T-helper 2 cell treated with Interferon-gamma antibody and Interleukin-4, amounts not matched to agents 5 μg/mL and 100 μg/mL, for 36 hours (primary cell): ENCODE results near the gene ACTL10.
"Not testable (repeated sequence)": the region's sequence is repeated elsewhere in the genome, so short reads cannot be mapped to it uniquely, and the experiment has no call there.

Experiments
- DNase-seq: peaks from one replicate; pipeline ENCODE4 v3.0.0; 2021; ENCODE audit warnings: low spot score
- H3K27ac Mint-ChIP-seq: one replicate; pipeline ENCODE4 v1.8.0; 2021; ENCODE audit warnings: mild to moderate bottlenecking, mixed read lengths
- H3K27me3 Mint-ChIP-seq: one replicate; pipeline ENCODE4 v1.8.0; 2021; ENCODE audit warnings: low read depth, mixed read lengths
- H3K36me3 Mint-ChIP-seq: one replicate; pipeline ENCODE4 v1.8.0; 2021; ENCODE audit warnings: low read depth, mixed read lengths
- H3K4me1 Mint-ChIP-seq: one replicate; pipeline ENCODE4 v1.8.0; 2021; ENCODE audit warnings: low read depth, mixed read lengths
- H3K4me3 Mint-ChIP-seq: one replicate; pipeline ENCODE4 v1.8.0; 2022; ENCODE audit warnings: mild to moderate bottlenecking, moderate library complexity, mixed read lengths
- H3K9me3 Mint-ChIP-seq: one replicate; pipeline ENCODE4 v1.8.0; 2021; ENCODE audit warnings: mixed read lengths

Gene ACTL10

DNA sequence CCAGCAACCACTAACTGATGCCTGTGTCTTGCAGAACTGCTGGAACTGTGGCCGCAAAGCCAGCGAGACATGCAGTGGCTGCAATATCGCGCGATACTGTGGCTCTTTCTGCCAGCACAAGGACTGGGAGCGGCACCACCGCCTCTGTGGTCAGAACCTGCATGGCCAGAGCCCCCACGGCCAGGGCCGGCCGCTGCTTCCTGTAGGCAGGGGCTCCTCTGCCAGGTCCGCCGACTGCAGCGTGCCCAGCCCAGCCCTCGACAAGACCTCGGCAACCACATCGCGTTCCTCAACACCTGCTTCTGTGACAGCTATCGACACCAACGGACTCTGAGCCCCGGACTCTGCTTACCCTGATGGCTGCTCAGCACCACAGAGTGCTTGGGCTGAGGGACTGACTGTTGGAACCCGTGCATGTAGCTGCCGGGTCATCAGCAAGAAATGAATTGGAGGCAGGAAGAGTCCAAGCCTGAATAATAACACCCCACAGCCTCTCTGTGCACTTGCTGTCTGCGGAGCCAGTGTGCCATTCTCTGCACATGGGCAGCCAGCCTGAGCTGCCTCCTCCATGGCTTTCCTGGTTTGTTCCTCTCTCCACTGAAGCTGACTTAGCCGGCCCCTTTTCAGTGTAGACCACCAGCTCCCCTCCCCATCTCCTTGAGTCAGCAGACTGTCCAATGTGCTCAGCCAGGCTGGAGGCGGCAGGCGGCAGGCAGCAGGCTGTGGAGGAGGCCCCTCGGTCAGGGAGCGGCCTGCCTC is 22.3 kb upstream of the ACTL10 start:
- Mint-ChIP-seq H3K36me3 (peaks cover 24% of the 10 kb centered on the region), H3K4me3 (no peak overlapping the region), H3K4me1 (peaks cover 9% of the 10 kb centered on the region), H3K9me3 (no peaks in the 10 kb centered on the region), H3K27ac (no peak overlapping the region), H3K27me3 (no peaks in the 10 kb centered on the region)
- DNase-seq: no peak

DNA sequence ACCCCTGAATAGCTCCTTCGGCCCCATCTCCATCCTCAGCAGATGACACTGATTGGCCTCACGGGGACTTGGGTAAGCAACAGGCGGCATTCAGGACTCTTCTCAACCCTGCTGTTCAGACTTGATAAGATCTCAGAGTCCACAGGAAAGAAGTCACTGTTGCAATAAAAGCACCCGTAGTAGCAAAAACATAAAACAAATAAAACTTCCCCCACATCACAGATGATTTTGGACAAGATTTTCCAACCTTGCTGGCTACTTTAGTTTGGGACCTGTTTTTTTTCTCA is 21.7 kb upstream of the ACTL10 start:
- Mint-ChIP-seq H3K4me1 (peaks cover 9% of the 10 kb centered on the region), H3K9me3 (no peaks in the 10 kb centered on the region), H3K4me3 (no peak overlapping the region), H3K27me3 (no peaks in the 10 kb centered on the region), H3K36me3 (peaks cover 21% of the 10 kb centered on the region), H3K27ac (no peak overlapping the region)
- DNase-seq: no peak

DNA sequence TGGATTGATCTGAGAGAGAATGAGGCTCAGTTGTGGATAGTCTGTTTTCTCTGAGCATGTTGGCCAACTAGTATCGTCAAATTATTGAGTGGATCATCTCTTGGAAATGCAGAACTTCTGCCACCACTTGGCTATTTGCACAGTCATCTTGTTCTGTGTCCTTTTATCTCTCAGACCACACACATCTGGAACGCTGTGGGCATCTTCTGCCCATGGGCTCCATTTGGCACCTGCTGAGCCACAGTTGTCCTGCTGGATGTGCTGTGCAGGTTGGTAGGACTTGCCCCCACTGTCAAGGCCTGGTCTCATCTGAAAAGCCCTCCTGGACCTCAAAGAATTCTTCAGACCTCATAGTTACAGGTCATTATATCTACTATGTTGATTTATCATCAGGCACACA is 21.3 kb upstream of the ACTL10 start:
- no peaks in the 10 kb centered on the region for H3K9me3 Mint-ChIP-seq
- H3K4me1 Mint-ChIP-seq: peaks cover 9% of the 10 kb centered on the region
- no peak for DNase-seq
- no peak overlapping the region for H3K4me3 Mint-ChIP-seq
- peaks cover 19% of the 10 kb centered on the region for H3K36me3 Mint-ChIP-seq
- no peaks in the 10 kb centered on the region for H3K27me3 Mint-ChIP-seq
- H3K27ac Mint-ChIP-seq: no peak overlapping the region

DNA sequence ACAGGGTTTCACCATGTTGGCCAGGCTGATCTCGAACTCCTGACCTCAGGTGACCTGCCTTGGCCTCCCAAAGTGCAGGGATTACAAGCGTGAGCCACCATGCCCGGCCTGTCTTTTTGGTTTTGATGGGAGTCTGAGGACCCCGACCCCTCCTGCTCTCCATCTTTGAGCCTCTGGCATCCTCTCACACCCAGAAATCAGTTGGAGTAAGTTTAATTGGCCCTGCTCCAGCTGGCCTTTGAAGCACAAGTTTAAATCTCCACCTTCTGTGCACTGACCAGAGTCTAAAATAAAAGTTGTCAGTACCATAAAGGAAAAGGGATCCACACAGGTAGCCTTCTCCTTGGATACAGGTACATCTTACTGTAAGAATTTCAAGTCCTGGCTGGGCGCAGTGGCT is 20.6 kb upstream of the ACTL10 start:
- DNase-seq: no peak
- H3K27me3 Mint-ChIP-seq: no peaks in the 10 kb centered on the region
- no peak overlapping the region for H3K4me3 Mint-ChIP-seq
- no peaks in the 10 kb centered on the region for H3K9me3 Mint-ChIP-seq
- peaks cover 16% of the 10 kb centered on the region for H3K36me3 Mint-ChIP-seq
- peaks cover 10% of the 10 kb centered on the region for H3K4me1 Mint-ChIP-seq
- no peak overlapping the region for H3K27ac Mint-ChIP-seq

DNA sequence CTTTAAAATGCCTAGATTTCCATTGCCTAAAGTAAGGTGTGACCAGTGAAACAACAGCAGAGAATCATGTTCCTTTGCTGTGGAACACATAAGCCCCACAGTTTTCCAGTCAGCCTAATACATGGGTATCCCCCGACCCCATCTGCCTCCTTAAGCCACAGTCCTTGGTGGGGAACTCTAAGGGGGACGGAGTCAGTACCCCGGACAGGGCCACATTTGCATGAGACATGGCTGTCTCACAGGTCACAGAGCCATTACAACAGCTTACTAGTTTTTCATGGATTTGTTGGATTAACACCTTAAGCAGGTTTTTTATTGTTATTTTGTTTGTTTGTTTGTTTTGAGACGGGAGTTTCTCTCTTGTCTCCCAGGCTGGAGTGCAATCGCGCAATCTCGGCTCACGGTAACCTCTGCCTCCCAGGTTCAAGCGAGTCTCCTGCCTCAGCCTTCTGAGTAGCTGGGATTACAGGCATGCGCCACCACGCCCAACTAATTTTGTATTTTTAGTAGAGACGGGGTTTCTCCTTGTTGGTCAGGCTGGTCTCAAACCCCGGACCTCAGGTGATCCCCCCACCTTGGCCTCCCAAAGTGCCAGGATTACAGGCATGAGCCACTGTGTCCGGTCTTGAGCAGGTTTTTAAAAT is 19.7 kb upstream of the ACTL10 start:
- not testable (repeated sequence) for H3K27ac Mint-ChIP-seq, H3K9me3 Mint-ChIP-seq, H3K27me3 Mint-ChIP-seq, DNase-seq, H3K4me3 Mint-ChIP-seq
- Mint-ChIP-seq H3K4me1 (peaks cover 19% of the 10 kb centered on the region), H3K36me3 (peaks cover 16% of the 10 kb centered on the region)

DNA sequence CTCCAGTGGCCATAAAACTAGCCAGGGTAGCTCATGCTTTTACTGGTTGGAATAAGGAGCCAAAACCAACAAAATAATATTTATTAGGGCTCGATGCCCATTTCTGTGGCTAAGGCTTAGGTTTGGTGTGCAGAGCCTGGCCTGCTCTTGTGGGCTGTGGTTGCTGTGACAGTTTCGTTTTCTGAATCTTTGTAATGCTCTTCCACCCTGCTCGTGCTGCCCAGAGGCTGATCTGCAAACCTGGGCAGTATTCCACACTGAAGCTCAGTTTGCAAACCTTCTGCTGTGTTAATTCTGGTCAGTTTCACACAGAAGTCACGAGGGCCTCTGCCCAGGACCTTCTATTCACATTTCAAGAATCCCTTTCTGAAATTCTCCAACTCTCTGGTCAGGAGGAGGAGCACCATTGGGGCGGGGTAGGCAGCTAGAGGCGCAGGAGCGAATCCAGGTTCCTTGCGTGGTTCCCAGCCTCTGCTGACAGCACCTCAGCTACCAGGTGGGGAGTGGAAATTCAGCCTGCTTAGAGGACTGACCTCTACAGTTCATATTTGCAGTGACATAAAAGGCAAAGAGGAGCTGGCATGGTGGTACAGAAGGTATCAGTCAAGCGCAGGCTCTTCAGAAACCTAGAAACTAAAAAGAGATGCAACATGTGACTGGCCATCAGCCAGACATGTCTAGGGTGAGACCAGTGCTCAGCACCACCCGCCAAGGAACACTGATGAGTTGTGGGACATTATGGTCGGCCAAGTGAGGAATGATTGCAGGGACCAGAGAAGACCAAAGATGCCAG is 18.9 kb upstream of the ACTL10 start:
- Mint-ChIP-seq H3K4me3 (no peak overlapping the region), H3K27me3 (no peaks in the 10 kb centered on the region), H3K36me3 (peaks cover 16% of the 10 kb centered on the region), H3K9me3 (no peaks in the 10 kb centered on the region), H3K4me1 (peaks cover 23% of the 10 kb centered on the region), H3K27ac (no peak overlapping the region)
- DNase-seq: no peak

DNA sequence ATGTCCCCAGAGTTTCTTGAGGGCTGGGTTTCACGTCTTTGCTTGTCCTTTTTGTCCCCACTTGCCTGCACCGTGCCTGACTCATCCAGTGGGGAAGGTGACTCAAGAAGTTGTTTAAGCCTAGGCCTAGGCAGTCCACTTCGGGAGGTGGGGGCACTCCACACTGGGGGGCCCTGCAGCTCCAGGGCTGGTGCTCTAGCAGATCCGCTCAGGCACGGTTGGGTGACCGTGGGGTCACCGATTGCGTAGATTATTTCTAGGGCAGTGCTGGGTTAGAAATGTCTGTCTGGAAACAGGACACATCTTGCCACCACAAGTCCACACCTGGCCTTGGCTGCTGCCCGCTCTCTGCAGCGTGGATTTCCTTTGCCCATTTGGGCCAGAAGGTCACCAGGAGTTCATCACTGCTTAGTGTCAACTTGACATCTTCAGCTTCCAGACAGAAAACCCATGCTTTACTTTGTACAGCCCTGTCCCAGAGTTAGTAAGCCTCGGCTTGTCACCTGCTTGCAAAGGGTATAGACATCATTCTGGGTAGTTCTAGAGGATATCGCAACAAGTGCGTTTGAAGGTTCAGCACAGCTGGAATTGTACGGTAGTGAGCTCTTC is 18.2 kb upstream of the ACTL10 start:
- Mint-ChIP-seq H3K4me1 (peaks cover 23% of the 10 kb centered on the region), H3K4me3 (no peak overlapping the region), H3K27ac (no peak overlapping the region), H3K36me3 (peaks cover 16% of the 10 kb centered on the region), H3K9me3 (no peaks in the 10 kb centered on the region), H3K27me3 (no peaks in the 10 kb centered on the region)
- no peak for DNase-seq

DNA sequence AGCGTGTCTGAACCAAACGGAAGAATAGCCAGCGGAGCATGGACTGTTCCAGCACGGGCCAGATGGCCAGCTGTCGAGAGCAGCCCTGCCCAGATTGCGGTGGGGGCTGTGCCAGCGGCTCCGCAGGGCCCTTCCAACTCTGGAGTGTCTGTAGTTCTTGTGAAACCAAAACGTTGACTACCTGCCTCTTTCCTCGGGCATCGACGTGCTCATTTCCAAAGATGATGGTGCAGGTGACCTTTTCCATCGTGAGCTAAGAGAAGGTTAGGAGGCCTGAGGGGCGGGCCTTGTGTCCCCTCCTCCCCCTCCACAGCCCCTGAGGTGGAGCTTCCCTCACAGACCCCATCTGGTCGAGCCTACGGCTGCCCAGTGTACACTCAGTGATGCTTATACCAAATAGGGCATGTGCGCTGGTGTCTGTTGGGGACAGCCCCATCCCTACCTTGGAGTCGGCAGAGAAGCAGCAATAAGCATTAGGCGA is 17.5 kb upstream of the ACTL10 start:
- no peak overlapping the region for H3K4me3 Mint-ChIP-seq
- no peaks in the 10 kb centered on the region for H3K27me3 Mint-ChIP-seq
- no peaks in the 10 kb centered on the region for H3K9me3 Mint-ChIP-seq
- no peak for DNase-seq
- peaks cover 23% of the 10 kb centered on the region for H3K4me1 Mint-ChIP-seq
- H3K36me3 Mint-ChIP-seq: peaks cover 16% of the 10 kb centered on the region
- H3K27ac Mint-ChIP-seq: no peak overlapping the region

DNA sequence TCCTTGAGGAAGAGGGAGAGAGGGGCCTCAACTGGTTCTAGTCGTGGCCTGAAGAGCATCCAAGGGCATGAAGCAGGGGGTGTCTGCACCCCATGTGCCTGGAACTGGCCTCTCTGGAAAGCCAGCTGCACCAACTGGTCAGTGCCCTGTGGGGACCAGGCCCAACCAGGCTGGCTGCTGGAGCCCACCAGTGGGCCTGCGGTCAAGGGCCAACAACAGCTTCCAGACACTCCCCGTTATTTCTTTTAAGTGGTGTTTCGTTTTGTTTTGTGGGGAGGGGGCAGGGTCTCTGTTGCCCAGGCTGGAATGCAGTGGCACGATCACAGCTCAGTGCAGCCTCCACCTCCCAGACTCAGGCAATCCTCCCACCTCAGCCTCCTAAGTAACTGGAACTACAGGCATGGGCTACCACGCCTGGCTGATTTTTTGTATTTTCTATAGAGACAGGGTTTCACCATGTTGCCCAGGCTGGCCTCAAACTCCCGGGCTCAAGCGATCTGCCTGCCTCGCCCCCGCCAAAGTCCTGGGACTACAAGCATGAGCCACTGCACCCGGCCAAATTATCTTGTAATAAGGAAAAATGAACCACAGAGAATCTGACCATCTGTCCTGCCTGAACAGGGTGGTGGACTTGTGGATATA is 16.5 kb upstream of the ACTL10 start:
- H3K9me3 Mint-ChIP-seq: no peaks in the 10 kb centered on the region

DNA sequence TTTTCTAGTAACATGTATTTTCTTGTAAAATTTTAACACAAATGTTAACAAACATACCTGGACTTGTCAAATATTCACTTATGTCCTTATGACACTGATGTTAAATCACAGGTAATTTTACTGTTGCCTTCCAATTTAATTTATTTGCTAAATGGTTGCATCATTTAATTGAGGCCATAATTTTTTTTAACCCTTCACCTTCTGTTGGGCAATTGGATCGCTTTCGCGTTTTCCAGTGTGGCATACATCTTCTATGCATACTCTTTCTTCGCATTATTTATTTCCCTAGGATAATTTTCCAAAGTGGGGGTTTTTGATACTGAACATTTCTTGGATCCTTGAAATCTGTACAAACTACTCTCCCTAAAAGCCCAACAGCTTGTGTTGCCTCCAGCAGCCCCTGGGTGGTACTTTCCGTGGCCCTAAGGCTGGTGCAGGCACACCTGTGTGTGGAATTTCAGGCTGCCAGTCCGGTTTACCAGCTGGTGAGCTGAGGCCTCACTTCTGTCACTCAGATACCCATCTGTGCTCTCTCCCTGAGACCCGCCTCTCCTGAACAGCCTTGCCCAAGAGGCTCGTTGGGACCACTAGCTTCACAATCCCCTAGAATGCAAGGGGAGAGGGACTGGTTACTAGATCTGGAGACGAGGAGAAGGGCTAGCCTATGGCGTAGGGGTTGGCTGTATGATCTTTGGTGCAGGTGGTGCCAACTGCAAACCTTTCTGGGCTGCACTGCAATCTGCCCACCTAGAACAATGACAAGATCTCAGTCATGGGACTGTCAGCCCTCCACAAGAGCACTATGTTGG is 15.8 kb upstream of the ACTL10 start:
- Mint-ChIP-seq H3K36me3 (peaks cover 2% of the 10 kb centered on the region), H3K27me3 (no peaks in the 10 kb centered on the region), H3K4me1 (peaks cover 21% of the 10 kb centered on the region), H3K4me3 (no peak overlapping the region), H3K9me3 (no peaks in the 10 kb centered on the region), H3K27ac (peak overlapping the region; percentile 36)
- no peak for DNase-seq

More for the DNA sequence above, 16.5 kb upstream of the ACTL10 start:
- H3K36me3 Mint-ChIP-seq: peaks cover 8% of the 10 kb centered on the region
- H3K4me1 Mint-ChIP-seq: peaks cover 21% of the 10 kb centered on the region
- H3K4me3 Mint-ChIP-seq: no peak overlapping the region
- H3K27ac Mint-ChIP-seq: no peak overlapping the region
- no peaks in the 10 kb centered on the region for H3K27me3 Mint-ChIP-seq
- DNase-seq: no peak

DNA sequence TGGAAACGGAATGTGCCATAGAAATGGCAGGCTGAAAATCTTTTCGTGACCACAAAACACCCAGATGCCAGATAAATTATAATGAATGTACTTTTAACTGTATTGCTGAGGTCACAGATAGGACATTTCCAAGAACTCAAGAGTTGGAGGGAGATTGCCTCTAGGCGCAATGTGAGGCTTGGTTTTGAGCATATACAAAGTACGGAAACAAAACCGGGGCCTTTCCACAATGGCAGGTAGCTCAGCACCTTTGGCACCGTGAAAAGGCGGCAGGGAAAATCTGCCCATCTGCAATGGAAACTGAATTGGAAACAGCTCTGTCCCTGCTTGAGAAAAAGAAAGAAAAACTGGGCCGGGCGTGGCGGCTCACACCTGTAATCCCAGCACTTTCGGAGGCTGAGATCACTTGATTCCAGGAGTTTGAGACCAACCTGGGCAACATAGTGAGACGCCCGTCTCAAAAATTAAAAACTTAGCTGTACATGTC is 15.1 kb upstream of the ACTL10 start:
- Mint-ChIP-seq H3K27ac (peak overlapping the region; percentile 36), H3K36me3 (peaks cover 2% of the 10 kb centered on the region), H3K9me3 (no peaks in the 10 kb centered on the region), H3K4me1 (peaks cover 21% of the 10 kb centered on the region), H3K4me3 (no peak overlapping the region), H3K27me3 (no peaks in the 10 kb centered on the region)
- DNase-seq: no peak

DNA sequence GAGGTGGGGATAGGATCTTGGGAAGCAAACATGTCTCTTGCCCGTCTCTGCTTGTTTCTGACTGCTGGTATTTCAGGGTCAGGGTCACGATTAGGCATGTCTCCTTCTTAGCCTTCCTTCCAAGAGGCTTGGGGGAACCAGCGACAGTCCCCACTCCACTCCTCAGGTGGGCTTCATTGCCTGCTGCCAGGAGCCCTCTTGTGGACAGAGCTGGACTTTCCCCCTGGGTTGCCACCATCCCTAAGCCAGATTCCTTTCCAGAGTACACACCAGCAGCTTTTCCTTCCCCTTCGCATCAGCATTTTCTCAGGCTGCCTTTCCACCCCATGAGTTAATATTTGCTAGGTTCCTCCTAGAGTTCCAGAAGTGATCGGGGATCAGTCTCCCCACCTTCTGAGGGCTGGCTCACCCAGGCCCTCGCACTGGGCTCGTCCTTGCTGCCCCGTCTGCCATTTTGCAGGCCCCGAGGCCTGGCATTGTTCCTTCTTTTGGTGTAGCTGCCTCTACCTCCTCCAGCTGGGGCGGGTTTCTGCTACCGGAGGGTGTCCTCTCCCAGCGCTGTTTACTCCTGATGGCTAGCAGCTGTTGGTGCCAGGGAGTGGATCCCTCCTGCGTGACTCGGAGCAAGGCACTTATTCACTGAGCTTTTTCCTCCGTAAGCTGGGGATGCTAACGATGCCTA is 13.4 kb upstream of the ACTL10 start:
- H3K27me3 Mint-ChIP-seq: no peaks in the 10 kb centered on the region
- H3K36me3 Mint-ChIP-seq: peaks cover 3% of the 10 kb centered on the region
- peaks cover 14% of the 10 kb centered on the region for H3K4me1 Mint-ChIP-seq
- no peaks in the 10 kb centered on the region for H3K9me3 Mint-ChIP-seq
- no peak overlapping the region for H3K27ac Mint-ChIP-seq
- no peak for DNase-seq
- no peak overlapping the region for H3K4me3 Mint-ChIP-seq
